Liver (tissue), 9 donors: ENCODE data around the gene ZNF627. TPM values are rescaled to one million over a fixed set of nuclear protein-coding genes. Genes with fewer than 3 reads are reported as not detected.

Experiments
- DNase-seq: peaks from one replicate; pipeline ENCODE4 v3.0.0-alpha.2; 2017; ENCODE audit warnings: low spot score
- H3K27ac ChIP-seq, 2 donors: one replicate each; pipeline ENCODE4 v1.7.0; 2013; ENCODE audit warnings: inconsistent platforms in 2 of 2, low read length in 2 of 2, control low read depth in 1 of 2, low read depth in 1 of 2, mild to moderate bottlenecking in 1 of 2
- H3K27me3 ChIP-seq, 4 donors: one replicate each; pipeline versions ENCODE4 v1.6.1 to v1.7.0; 2013; ENCODE audit warnings: low read length in 3 of 4, inconsistent platforms in 1 of 4, mild to moderate bottlenecking in 1 of 4, moderate library complexity in 1 of 4; ENCODE audit not compliant: control insufficient read depth in 4 of 4, insufficient read depth in 4 of 4
- H3K36me3 ChIP-seq, 4 donors: one replicate each; pipeline versions ENCODE4 v1.6.1 to v1.7.0; 2013; ENCODE audit warnings: low read length in 3 of 4, mild to moderate bottlenecking in 3 of 4, low read depth in 1 of 4, moderate library complexity in 1 of 4; ENCODE audit not compliant: control insufficient read depth in 4 of 4, insufficient read depth in 3 of 4
- H3K4me1 ChIP-seq, 4 donors: one replicate each; pipeline versions ENCODE4 v1.6.1 to v1.7.0; 2013; ENCODE audit warnings: low read length in 3 of 4, mild to moderate bottlenecking in 3 of 4, moderate library complexity in 1 of 4; ENCODE audit not compliant: control insufficient read depth in 4 of 4, insufficient read depth in 4 of 4
- H3K4me3 ChIP-seq, 3 donors: one replicate each; pipeline versions ENCODE4 v1.6.1 to v1.7.0; 2013; ENCODE audit warnings: low read length in 3 of 3, control low read depth in 1 of 3, low read depth in 1 of 3, mild to moderate bottlenecking in 1 of 3
- H3K9ac ChIP-seq, 2 donors: one replicate each; pipeline ENCODE4 v1.7.0; 2013; ENCODE audit warnings: low read length in 2 of 2, mild to moderate bottlenecking in 2 of 2, moderate library complexity in 2 of 2, control low read depth in 1 of 2, low read depth in 1 of 2
- H3K9me3 ChIP-seq, 4 donors: one replicate each; pipeline versions ENCODE4 v1.6.1 to v1.7.0; 2013; ENCODE audit warnings: low read length in 3 of 4; ENCODE audit not compliant: control insufficient read depth in 4 of 4
- FOXA2 ChIP-seq: IDR thresholded peaks from 2 replicates; pipeline ENCODE4 v1.6.1; 2016; ENCODE audit warnings: antibody characterized with exemption
- GABPA ChIP-seq, 2 donors: IDR thresholded peaks in 1 of 2; conservative IDR thresholded peaks in 1 of 2; 2 replicates each; pipeline ENCODE4 v1.6.1; 2016; ENCODE audit warnings: antibody characterized with exemption in 2 of 2, mild to moderate bottlenecking in 1 of 2, moderate library complexity in 1 of 2
- HNF4A ChIP-seq, 2 donors: conservative IDR thresholded peaks; 2 replicates each; pipeline ENCODE4 v1.6.1; 2016; ENCODE audit warnings: antibody characterized with exemption in 2 of 2, mild to moderate bottlenecking in 2 of 2
- HNF4G ChIP-seq: IDR thresholded peaks from 2 replicates; pipeline ENCODE4 v1.6.1; 2016; ENCODE audit warnings: antibody characterized with exemption
- JUND ChIP-seq, 2 donors: IDR thresholded peaks; 2 replicates each; pipeline ENCODE4 v1.6.1; 2016; ENCODE audit warnings: antibody characterized with exemption in 2 of 2
- NR2F2 ChIP-seq: IDR thresholded peaks from 2 replicates; pipeline ENCODE4 v1.6.1; 2016; ENCODE audit warnings: antibody characterized with exemption
- RAD21 ChIP-seq, 2 donors: IDR thresholded peaks; 2 replicates each; pipeline ENCODE4 v1.6.1; 2016; ENCODE audit warnings: antibody characterized with exemption in 2 of 2, mild to moderate bottlenecking in 2 of 2
- WGBS: extraction: QIAGEN DNeasy Blood & Tissue Kit; methylation state at CpG from one replicate; pipeline ENCODE4 v1.1.7; 2013; 5-methylcytosine and 5-hydroxymethylcytosine counted together
- polyA plus RNA-seq, 2 donors: library from polyadenylated mRNA; stranded (reverse) in 1 of 2; unstranded in 1 of 2; fragments of 200-250 nt in 1 of 2; fragments of >200 nt in 1 of 2; fragmentation: Nextera tagmentation in 1 of 2; extraction: Ambion mirVana in 1 of 2; gene quantifications; one replicate each; pipeline versions ENCODE4 v1.2.1 to v1.2.3, GENCODE V29; 2013 to 2015
- total RNA-seq, 2 donors: library from RNA; depleted of rRNA; stranded (reverse); fragments of >200 nt; gene quantifications; one replicate each; pipeline ENCODE4 v1.2.3, GENCODE V29; 2014
- TF ChIP-seq, protein P1 (sequence below): fragments of 150-350 bp; IDR thresholded peaks from 2 replicates; pipeline ENCODE4 v1.5.1; 2017; ENCODE audit warnings: improper control_type of control experiment, low read depth, low read length; ENCODE audit not compliant: missing input control
- TF ChIP-seq, protein P2 (sequence below): IDR thresholded peaks from 2 replicates; pipeline ENCODE4 v1.6.1; 2016; ENCODE audit warnings: antibody characterized with exemption
- donor health status: healthy.
- donor health status: healthy.
- donor health status: healthy.
- donor health status: healthy.
- donor health status: healthy.

Gene ZNF627
- total and polyA plus RNA-seq, 4 donors, result 3.2 to 9.6 (median 5.4) TPM

DNA sequence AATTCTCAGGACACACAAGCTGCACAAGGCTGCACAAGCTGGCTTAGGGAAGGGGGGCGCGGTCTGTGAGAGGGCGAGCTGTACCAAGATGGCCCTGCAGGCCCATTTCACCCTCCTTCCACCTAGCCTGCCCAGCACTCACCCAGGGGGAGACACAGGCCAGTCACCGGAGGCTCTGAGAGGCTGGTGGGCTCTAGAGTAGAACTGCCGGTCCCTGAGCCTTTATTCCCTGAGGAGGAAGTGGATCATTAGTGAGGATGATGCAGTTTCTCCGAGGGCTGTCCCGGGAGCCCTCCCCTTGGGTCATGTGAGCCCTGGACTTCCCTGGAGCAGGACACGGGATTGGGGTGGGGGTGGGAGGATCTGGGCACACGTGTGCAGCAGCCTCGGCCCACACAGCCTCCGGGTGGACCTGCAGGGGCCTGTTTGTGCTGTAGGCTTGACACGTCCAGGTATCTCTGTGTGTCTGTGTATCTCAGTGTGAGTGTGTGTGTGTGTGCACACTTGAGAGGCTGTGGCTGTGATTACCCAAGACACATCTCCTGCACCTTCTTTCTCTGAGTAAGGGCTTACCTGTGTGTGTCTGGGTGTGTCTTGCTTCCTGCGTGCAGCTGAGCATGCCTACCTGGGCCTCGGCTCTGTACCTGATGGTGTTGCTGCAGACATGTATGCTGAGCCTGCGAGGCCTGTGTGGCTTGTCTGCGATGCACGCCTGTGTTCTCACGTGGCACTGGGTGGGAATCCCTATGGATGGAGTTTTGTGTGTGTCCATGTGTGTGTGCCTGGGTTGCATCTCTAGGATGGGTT lies 19.6 kb upstream of the ZNF627 start, which contains the start of gene ACP5:
Gene ACP5, minus strand, starts transcription at position 195 of the 807 bp plus-strand sequence. CDS start 328 bp downstream, outside the sequence.
- no peak within 1 kb of the TSS for H3K9ac ChIP-seq
- H3K27ac ChIP-seq, result peak within 1 kb of the TSS in 1 of 2 donors; percentile 46
- H3K36me3 ChIP-seq, result no peaks in the 10 kb centered on the region
- DNase-seq, result no peak
- peak within 1 kb of the TSS in 2 of 3 donors; percentile 35 to 51 for H3K4me3 ChIP-seq
- TF ChIP-seq, protein P1, sequence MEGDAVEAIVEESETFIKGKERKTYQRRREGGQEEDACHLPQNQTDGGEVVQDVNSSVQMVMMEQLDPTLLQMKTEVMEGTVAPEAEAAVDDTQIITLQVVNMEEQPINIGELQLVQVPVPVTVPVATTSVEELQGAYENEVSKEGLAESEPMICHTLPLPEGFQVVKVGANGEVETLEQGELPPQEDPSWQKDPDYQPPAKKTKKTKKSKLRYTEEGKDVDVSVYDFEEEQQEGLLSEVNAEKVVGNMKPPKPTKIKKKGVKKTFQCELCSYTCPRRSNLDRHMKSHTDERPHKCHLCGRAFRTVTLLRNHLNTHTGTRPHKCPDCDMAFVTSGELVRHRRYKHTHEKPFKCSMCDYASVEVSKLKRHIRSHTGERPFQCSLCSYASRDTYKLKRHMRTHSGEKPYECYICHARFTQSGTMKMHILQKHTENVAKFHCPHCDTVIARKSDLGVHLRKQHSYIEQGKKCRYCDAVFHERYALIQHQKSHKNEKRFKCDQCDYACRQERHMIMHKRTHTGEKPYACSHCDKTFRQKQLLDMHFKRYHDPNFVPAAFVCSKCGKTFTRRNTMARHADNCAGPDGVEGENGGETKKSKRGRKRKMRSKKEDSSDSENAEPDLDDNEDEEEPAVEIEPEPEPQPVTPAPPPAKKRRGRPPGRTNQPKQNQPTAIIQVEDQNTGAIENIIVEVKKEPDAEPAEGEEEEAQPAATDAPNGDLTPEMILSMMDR, result no peak
- TF ChIP-seq RAD21 (IDR thresholded peaks at IDR 0.05) (no peak), JUND (IDR thresholded peaks at IDR 0.05) (no peak)
- H3K4me1 ChIP-seq, result peaks cover 0 to 13% (median 7%) of the 10 kb centered on the region in 4 donors
- no peaks in the 10 kb centered on the region for H3K27me3 ChIP-seq
- WGBS, result 71% methylated on average over 18 of the region's 18 CpGs
- H3K9me3 ChIP-seq, result no peaks in the 10 kb centered on the region

DNA sequence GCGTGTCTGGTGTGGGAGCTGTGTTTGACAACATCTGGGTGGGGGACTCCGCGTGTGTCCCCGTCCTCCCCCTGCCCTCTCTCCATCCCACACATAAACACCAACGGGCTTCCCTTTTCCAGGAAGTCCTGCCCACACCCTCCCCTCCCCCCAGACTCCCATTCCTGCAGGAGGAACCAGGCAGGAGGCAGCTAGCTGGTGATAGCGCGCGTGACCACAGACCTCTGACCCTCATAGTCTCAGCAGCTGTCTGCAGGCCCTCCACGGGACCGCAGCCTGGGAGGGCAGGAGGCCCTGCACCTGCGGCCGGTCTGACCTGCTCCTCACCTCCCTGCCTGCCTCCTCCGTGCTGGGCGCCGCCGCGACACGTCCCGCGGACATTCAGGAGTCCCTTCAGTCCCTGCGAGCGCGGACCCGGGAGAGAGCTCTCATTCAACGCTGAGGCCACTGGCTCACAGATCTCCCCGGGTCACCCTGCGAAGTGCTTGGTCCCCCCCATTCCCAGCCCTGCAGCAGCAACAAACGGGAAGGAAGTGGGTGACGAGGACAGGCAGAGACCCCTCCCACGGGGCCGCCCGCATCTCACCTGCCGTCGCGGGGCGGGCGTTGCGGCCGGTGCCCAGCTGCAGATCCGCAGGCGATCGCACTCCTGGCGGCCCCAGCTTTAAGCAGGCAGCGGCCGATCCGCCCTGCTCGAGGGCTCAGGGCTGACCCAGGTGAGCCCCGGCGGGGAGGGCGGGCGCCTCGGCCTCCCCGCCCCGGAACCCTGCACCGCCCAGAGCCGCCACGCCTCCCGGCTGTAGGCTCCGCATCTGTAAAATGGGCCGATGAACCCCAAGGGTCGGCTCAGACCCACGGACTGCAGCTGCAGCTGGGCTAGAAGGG lies 18.8 kb upstream of the ZNF627 start:
- DNase-seq, result no peak
- H3K4me1 ChIP-seq, result peaks cover 0 to 13% (median 7%) of the 10 kb centered on the region in 4 donors
- H3K36me3 ChIP-seq, result no peaks in the 10 kb centered on the region
- H3K27me3 ChIP-seq, result no peaks in the 10 kb centered on the region
- H3K9me3 ChIP-seq, result no peaks in the 10 kb centered on the region
- 18% methylated on average over 62 of the region's 62 CpGs for WGBS
- H3K4me3 ChIP-seq, result peak overlapping the region in 2 of 3 donors; percentile 35 to 51
- TF ChIP-seq, protein P2, sequence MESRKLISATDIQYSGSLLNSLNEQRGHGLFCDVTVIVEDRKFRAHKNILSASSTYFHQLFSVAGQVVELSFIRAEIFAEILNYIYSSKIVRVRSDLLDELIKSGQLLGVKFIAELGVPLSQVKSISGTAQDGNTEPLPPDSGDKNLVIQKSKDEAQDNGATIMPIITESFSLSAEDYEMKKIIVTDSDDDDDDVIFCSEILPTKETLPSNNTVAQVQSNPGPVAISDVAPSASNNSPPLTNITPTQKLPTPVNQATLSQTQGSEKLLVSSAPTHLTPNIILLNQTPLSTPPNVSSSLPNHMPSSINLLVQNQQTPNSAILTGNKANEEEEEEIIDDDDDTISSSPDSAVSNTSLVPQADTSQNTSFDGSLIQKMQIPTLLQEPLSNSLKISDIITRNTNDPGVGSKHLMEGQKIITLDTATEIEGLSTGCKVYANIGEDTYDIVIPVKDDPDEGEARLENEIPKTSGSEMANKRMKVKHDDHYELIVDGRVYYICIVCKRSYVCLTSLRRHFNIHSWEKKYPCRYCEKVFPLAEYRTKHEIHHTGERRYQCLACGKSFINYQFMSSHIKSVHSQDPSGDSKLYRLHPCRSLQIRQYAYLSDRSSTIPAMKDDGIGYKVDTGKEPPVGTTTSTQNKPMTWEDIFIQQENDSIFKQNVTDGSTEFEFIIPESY, result no peak
- peak; percentile 55 for TF ChIP-seq NR2F2
- peak overlapping the region; percentile 2 to 27 for H3K9ac ChIP-seq
- H3K27ac ChIP-seq, result peak overlapping the region in 1 of 2 donors; percentile 46

DNA sequence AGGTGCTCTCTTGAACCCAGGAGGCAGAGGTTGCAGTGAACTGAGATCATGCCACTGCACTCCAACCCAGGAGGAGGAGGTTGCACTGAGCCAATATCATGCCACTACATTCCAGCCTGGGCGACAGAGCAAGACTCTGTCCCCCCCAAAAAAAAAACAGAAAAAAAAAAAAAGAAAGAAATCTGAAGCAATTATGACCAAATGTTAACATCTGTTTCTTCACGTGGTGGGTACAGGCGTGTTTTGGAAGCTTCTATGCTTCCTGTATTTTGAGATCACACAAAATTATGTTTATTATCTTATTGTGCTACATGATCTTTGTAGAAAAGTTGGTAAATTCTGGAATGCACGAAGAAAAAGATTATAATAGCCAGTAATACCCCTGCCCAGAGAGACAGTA lies 17.2 kb upstream of the ZNF627 start:
- no peak overlapping the region for H3K27ac ChIP-seq
- H3K9me3 ChIP-seq, result no peaks in the 10 kb centered on the region
- H3K4me3 ChIP-seq, result no peak overlapping the region
- 81% methylated on average over 4 of the region's 4 CpGs for WGBS
- no peak for DNase-seq
- peaks cover 0 to 13% (median 7%) of the 10 kb centered on the region in 4 donors for H3K4me1 ChIP-seq
- H3K27me3 ChIP-seq, result no peaks in the 10 kb centered on the region
- H3K9ac ChIP-seq, result no peak overlapping the region
- TF ChIP-seq RAD21 (IDR thresholded peaks at IDR 0.05) (no peak), HNF4A (conservative IDR thresholded peaks at IDR 0.05) (no peak), HNF4G (no peak), JUND (IDR thresholded peaks at IDR 0.05) (no peak), FOXA2 (no peak), GABPA (IDR thresholded peaks at IDR 0.05 in 1 of 2, conservative IDR thresholded peaks at IDR 0.05 in 1 of 2) (no peak)
- no peaks in the 10 kb centered on the region for H3K36me3 ChIP-seq
